SK-N-SH (cell line): Measurements from ENCODE around the gene ALDH4A1.

Source experiments
- FOXJ3 ChIP-seq: sonication (generic); formaldehyde crosslinking; IDR thresholded peaks from 2 replicates; pipeline ENCODE4 v1.5.1; 2020; ENCODE audit warnings: mild to moderate bottlenecking, missing genetic modification reagents
- FOXM1 ChIP-seq: IDR thresholded peaks from 2 replicates; pipeline ENCODE4 v1.4.0; 2012; ENCODE audit warnings: low read depth, mild to moderate bottlenecking
- GATA2 ChIP-seq: sonication (generic); formaldehyde crosslinking; IDR thresholded peaks from 2 replicates; pipeline ENCODE4 v1.5.0; 2020; ENCODE audit warnings: mild to moderate bottlenecking, missing genetic modification reagents
- MAX ChIP-seq: IDR thresholded peaks from 2 replicates; pipeline ENCODE4 v1.4.0; 2012; ENCODE audit warnings: low read depth
- MXI1 ChIP-seq: IDR thresholded peaks from 2 replicates; pipeline ENCODE4 v1.6.1; 2012; ENCODE audit warnings: mild to moderate bottlenecking, low read depth, low read length, improper control_type of control experiment
- NFIC ChIP-seq: IDR thresholded peaks from 2 replicates; pipeline ENCODE4 v1.4.0; 2012; ENCODE audit warnings: borderline replicate concordance
- POLR2AphosphoS5 ChIP-seq: IDR thresholded peaks from 2 replicates; pipeline ENCODE4 v1.6.1; 2012; ENCODE audit warnings: low read depth, low read length
- TEAD4 ChIP-seq: IDR thresholded peaks from 2 replicates; pipeline ENCODE4 v1.4.0; 2012; ENCODE audit warnings: mild to moderate bottlenecking, borderline replicate concordance; ENCODE audit not compliant: insufficient read depth
- USF1 ChIP-seq: IDR thresholded peaks from 2 replicates; pipeline ENCODE4 v1.4.0; 2012; ENCODE audit warnings: low read depth, borderline replicate concordance
- ZBTB33 ChIP-seq: IDR thresholded peaks from 2 replicates; pipeline ENCODE4 v1.4.0; 2012; ENCODE audit warnings: low read depth, borderline replicate concordance
- TF ChIP-seq, protein P1 (sequence below): IDR thresholded peaks from 2 replicates; pipeline ENCODE4 v1.6.1; 2012; ENCODE audit warnings: mild to moderate bottlenecking, low read depth, low read length, moderate library complexity
- TF ChIP-seq, protein P2 (sequence below): fragments of 200-600 bp; sonication (generic); IDR thresholded peaks from 2 replicates; pipeline ENCODE4 v1.6.1; 2017; ENCODE audit warnings: antibody characterized with exemption, mild to moderate bottlenecking, moderate library complexity

DNA sequence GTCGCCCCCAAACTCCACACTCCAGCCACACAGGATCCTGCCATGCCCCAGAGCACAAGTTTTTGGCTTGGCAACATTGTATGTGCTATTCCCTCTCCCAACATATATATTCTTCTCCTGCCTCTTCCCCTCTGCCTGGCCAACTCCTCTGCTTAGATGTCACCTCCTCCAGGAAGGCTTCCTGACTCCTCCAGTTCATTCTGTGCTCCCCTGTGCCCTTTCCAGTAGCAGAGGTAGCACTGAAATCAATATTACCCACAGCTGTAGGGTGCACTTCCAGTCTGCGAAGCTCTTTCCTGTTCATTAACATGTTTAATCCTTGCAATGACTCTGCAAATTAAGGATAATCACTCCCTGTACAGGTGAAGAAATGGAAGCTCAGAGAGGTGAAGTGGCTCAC lies 21.2 kb downstream of the ALDH4A1 start:
- TF ChIP-seq FOXJ3 (CRISPR knock-in tag) (no peak), MAX (no peak), ZBTB33 (no peak), MXI1 (no peak), POLR2AphosphoS5 (no peak), TEAD4 (no peak), USF1 (no peak), NFIC (no peak), FOXM1 (no peak), GATA2 (CRISPR knock-in tag) (no peak)
- TF ChIP-seq, protein P1, sequence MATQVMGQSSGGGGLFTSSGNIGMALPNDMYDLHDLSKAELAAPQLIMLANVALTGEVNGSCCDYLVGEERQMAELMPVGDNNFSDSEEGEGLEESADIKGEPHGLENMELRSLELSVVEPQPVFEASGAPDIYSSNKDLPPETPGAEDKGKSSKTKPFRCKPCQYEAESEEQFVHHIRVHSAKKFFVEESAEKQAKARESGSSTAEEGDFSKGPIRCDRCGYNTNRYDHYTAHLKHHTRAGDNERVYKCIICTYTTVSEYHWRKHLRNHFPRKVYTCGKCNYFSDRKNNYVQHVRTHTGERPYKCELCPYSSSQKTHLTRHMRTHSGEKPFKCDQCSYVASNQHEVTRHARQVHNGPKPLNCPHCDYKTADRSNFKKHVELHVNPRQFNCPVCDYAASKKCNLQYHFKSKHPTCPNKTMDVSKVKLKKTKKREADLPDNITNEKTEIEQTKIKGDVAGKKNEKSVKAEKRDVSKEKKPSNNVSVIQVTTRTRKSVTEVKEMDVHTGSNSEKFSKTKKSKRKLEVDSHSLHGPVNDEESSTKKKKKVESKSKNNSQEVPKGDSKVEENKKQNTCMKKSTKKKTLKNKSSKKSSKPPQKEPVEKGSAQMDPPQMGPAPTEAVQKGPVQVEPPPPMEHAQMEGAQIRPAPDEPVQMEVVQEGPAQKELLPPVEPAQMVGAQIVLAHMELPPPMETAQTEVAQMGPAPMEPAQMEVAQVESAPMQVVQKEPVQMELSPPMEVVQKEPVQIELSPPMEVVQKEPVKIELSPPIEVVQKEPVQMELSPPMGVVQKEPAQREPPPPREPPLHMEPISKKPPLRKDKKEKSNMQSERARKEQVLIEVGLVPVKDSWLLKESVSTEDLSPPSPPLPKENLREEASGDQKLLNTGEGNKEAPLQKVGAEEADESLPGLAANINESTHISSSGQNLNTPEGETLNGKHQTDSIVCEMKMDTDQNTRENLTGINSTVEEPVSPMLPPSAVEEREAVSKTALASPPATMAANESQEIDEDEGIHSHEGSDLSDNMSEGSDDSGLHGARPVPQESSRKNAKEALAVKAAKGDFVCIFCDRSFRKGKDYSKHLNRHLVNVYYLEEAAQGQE = no peak
- TF ChIP-seq, protein P2, sequence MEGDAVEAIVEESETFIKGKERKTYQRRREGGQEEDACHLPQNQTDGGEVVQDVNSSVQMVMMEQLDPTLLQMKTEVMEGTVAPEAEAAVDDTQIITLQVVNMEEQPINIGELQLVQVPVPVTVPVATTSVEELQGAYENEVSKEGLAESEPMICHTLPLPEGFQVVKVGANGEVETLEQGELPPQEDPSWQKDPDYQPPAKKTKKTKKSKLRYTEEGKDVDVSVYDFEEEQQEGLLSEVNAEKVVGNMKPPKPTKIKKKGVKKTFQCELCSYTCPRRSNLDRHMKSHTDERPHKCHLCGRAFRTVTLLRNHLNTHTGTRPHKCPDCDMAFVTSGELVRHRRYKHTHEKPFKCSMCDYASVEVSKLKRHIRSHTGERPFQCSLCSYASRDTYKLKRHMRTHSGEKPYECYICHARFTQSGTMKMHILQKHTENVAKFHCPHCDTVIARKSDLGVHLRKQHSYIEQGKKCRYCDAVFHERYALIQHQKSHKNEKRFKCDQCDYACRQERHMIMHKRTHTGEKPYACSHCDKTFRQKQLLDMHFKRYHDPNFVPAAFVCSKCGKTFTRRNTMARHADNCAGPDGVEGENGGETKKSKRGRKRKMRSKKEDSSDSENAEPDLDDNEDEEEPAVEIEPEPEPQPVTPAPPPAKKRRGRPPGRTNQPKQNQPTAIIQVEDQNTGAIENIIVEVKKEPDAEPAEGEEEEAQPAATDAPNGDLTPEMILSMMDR = no peak
